RWPE1 (cell line): ENCODE measurements around the gene GABRB1.

Source experiments
- CTCF ChIA-PET: fragments of 350-600 bp; sonication (Branson Sonifier 250); formaldehyde crosslinking; extraction: SDS; loops from one replicate; lab custom pipeline; 2021; lab: Yijun Ruan, JAX
- POLR2A ChIA-PET: fragments of 400-600 bp; formaldehyde crosslinking; extraction: SDS; loops from one replicate; lab custom pipeline; 2020; ENCODE audit warnings: antibody characterized with exemption; ENCODE audit not compliant: low non-redundant PET; lab: Yijun Ruan, JAX
- DNase-seq: peaks from one replicate; pipeline ENCODE4 v3.0.0; 2012; ENCODE audit warnings: low spot score
- H3K27ac ChIP-seq: fragments of 450-650 bp; 2 replicates; pipeline ENCODE4 v1.5.1; 2017
- CTCF ChIP-seq: fragments of 450-650 bp; conservative IDR thresholded peaks from 2 replicates; pipeline ENCODE4 v1.5.1; 2017; ENCODE audit warnings: low read depth, mild to moderate bottlenecking

GABRB1 gene

GRCh38 chr4:47195706-47196105 is 164.3 kb downstream of the GABRB1 start:
- H3K27ac ChIP-seq = no peak overlapping the region
- POLR2A ChIA-PET = no interaction called here
- TF ChIP-seq CTCF = no peak
- CTCF ChIA-PET = no interaction called here
- DNase-seq = no peak

- CTCF ChIA-PET = no interaction called here
- POLR2A ChIA-PET = no interaction called here
These were observed 167.4 kb downstream of the GABRB1 start for GRCh38 chr4:47198791-47199190.

GRCh38 chr4:47203593-47203992 is 172.2 kb downstream of the GABRB1 start:
- ChIA-PET CTCF (no interaction called here), POLR2A (no interaction called here)

More at GRCh38 chr4:47198791-47199190, 167.4 kb downstream of the GABRB1 start:
- no peak for DNase-seq
- TF ChIP-seq CTCF = no peak
- no peak overlapping the region for H3K27ac ChIP-seq

GRCh38 chr4:47207555-47207954 is 176.2 kb downstream of the GABRB1 start:
- no peak overlapping the region for H3K27ac ChIP-seq
- TF ChIP-seq CTCF = no peak
- DNase-seq = no peak
- POLR2A ChIA-PET = no interaction called here
- CTCF ChIA-PET = no interaction called here

More at GRCh38 chr4:47203593-47203992, 172.2 kb downstream of the GABRB1 start:
- no peak for TF ChIP-seq CTCF
- H3K27ac ChIP-seq = no peak overlapping the region
- DNase-seq = no peak

- no peak for TF ChIP-seq CTCF
- H3K27ac ChIP-seq = no peak overlapping the region
- ChIA-PET POLR2A (no interaction called here), CTCF (interaction anchor here (0.5 kb wide), 1 partner anchor 214 kb away, joined by 3 read pairs; no protein-coding TSS in a partner anchor)
- DNase-seq = no peak
These were observed 178.5 kb downstream of the GABRB1 start for GRCh38 chr4:47209833-47210232.

- no peak for TF ChIP-seq CTCF
- ChIA-PET POLR2A (no interaction called here), CTCF (no interaction called here)
- no peak overlapping the region for H3K27ac ChIP-seq
- DNase-seq = no peak
These were observed 179.5 kb downstream of the GABRB1 start for GRCh38 chr4:47210828-47211227.
